ENCODE measurements around the gene UTS2.

The UTS2 gene

DNA sequence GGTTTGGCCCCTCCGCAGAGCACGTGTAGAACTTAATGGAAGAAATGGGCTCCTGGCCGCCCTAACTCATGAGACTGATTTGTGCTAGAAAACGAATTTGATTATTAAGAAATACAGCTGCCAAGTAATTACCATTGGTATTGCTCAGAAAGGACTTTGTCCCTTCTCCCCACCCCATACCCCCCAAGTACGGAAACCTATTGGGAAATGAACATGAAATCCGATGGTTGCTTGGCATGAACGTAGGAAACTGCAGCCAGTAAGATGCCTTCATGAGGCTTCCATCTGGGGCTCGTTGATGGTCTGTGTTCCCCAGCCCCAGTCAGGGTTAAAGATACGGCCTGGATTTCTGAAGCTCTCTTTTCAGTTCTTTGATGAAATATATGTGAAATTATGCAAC, 47.4 kb downstream of the UTS2 start:
- H3K27ac Mint-ChIP-seq: no peak overlapping the region
- no peaks in the 10 kb centered on the region for H3K4me1 Mint-ChIP-seq
- peaks cover 17% of the 10 kb centered on the region for H3K36me3 Mint-ChIP-seq
- ATAC-seq: no peak
- H3K27me3 Mint-ChIP-seq: no peaks in the 10 kb centered on the region
- H3K4me3 Mint-ChIP-seq: no peak overlapping the region
- H3K9me3 Mint-ChIP-seq: no peaks in the 10 kb centered on the region

Data from stimulated activated memory B cell treated with anti-CD40 and anti-IgM and Interleukin-4, amounts not matched to agents 10 μg/mL and 1 μg/mL and 100 μg/mL, for 72 hours (primary cell).